GM18870 (cell line): ENCODE measurements around the gene PPFIA1.
"Not testable (repeated sequence)": the region's sequence is repeated elsewhere in the genome, so short reads cannot be mapped to it uniquely, and the experiment has no call there.

Source experiments
- ATAC-seq: cut with Tn5 transposase; IDR thresholded peaks from one replicate; pipeline ENCODE4 v1.9.1; 2021; ENCODE audit warnings: moderate library complexity; ENCODE audit not compliant: unreplicated experiment

PPFIA1 gene

GRCh38 chr11:70383664-70384565 is 113.4 kb downstream of the PPFIA1 start:
- ATAC-seq: no peak

- no peak for ATAC-seq
Observed at GRCh38 chr11:70384566-70385152, 114.2 kb downstream of the PPFIA1 start.

- ATAC-seq: no peak
Observed at GRCh38 chr11:70387564-70387963, 117.1 kb downstream of the PPFIA1 start.

GRCh38 chr11:70389201-70389600 is 118.7 kb downstream of the PPFIA1 start:
- ATAC-seq: no peak

GRCh38 chr11:70390882-70391281 is 120.4 kb downstream of the PPFIA1 start:
- not testable (repeated sequence) for ATAC-seq

GRCh38 chr11:70394211-70394950 is 123.9 kb downstream of the PPFIA1 start:
- no peak for ATAC-seq

- ATAC-seq: no peak
Observed at GRCh38 chr11:70397336-70397982, 127.0 kb downstream of the PPFIA1 start.

- no peak for ATAC-seq
Observed at GRCh38 chr11:70397983-70398833, 127.7 kb downstream of the PPFIA1 start, which contains the start of gene CTTN. TSS of gene CTTN (plus strand) at chr11:70398529. CDS start at chr11:70407298, 8,769 bp downstream.

GRCh38 chr11:70398834-70399680 is 128.6 kb downstream of the PPFIA1 start:
- ATAC-seq: no peak

GRCh38 chr11:70399681-70400112 is 129.2 kb downstream of the PPFIA1 start:
- no peak for ATAC-seq

- no peak for ATAC-seq
Observed at GRCh38 chr11:70400643-70401042, 130.2 kb downstream of the PPFIA1 start.

- ATAC-seq: no peak
Observed at GRCh38 chr11:70402016-70402415, 131.5 kb downstream of the PPFIA1 start.

- no peak for ATAC-seq
Observed at GRCh38 chr11:70402685-70403084, 132.2 kb downstream of the PPFIA1 start.

GRCh38 chr11:70404244-70404643 is 133.8 kb downstream of the PPFIA1 start:
- no peak for ATAC-seq

- ATAC-seq: no peak
Observed at GRCh38 chr11:70405679-70406395, 135.3 kb downstream of the PPFIA1 start.

GRCh38 chr11:70407121-70407520 is 136.6 kb downstream of the PPFIA1 start:
- no peak for ATAC-seq

GRCh38 chr11:70407814-70408213 is 137.3 kb downstream of the PPFIA1 start:
- no peak for ATAC-seq

GRCh38 chr11:70408326-70408725 is 137.8 kb downstream of the PPFIA1 start:
- not testable (repeated sequence) for ATAC-seq
